Progenitor cell of endocrine pancreas (in vitro differentiated cells): ENCODE measurements around the gene TMC7. TPM values are rescaled to one million over a fixed set of nuclear protein-coding genes. Genes with fewer than 3 reads are reported as not detected.
"Not testable (repeated sequence)": the region's sequence is repeated elsewhere in the genome, so short reads cannot be mapped to it uniquely, and the experiment has no call there.

Experiments used
- DNase-seq: peaks from one replicate; pipeline ENCODE4 v3.0.0; 2021; ENCODE audit warnings: low spot score; ENCODE audit not compliant: unreplicated experiment
- H3K27ac Mint-ChIP-seq: 2 replicates; pipeline ENCODE4 v1.8.0; 2021; ENCODE audit warnings: mild to moderate bottlenecking, moderate library complexity, mixed read lengths
- H3K27me3 Mint-ChIP-seq: 2 replicates; pipeline ENCODE4 v1.8.0; 2021; ENCODE audit warnings: mixed read lengths
- H3K36me3 Mint-ChIP-seq: 2 replicates; pipeline ENCODE4 v1.8.0; 2022; ENCODE audit warnings: mixed read lengths; ENCODE audit not compliant: insufficient read depth
- H3K4me1 Mint-ChIP-seq: 2 replicates; pipeline ENCODE4 v1.8.0; 2021; ENCODE audit warnings: low read depth, mixed read lengths
- H3K4me3 Mint-ChIP-seq: 2 replicates; pipeline ENCODE4 v1.8.0; 2021; ENCODE audit warnings: low read depth, mild to moderate bottlenecking, moderate library complexity, mixed read lengths
- H3K9me3 Mint-ChIP-seq: 2 replicates; pipeline ENCODE4 v1.8.0; 2021; ENCODE audit warnings: low read depth, mixed read lengths
- CTCF ChIP-seq: fragments of 200-600 bp; sonication (generic); IDR thresholded peaks from one replicate; pipeline ENCODE4 v1.5.0; 2021; ENCODE audit warnings: antibody characterized with exemption, mild to moderate bottlenecking; ENCODE audit not compliant: unreplicated experiment
- total RNA-seq: library from RNA; stranded (reverse); gene quantifications from 2 replicates; pipeline ENCODE4 v1.2.1, GENCODE V29; 2021

TMC7 gene
- total RNA-seq, 1 donor from 2014 or later = 4.8 TPM

GRCh38 chr16:18953547-18953946, 30.2 kb upstream of the TMC7 start:
- no peaks in the 10 kb centered on the region for H3K36me3 Mint-ChIP-seq
- H3K27ac Mint-ChIP-seq = no peak overlapping the region
- peaks cover 2% of the 10 kb centered on the region for H3K4me1 Mint-ChIP-seq
- H3K4me3 Mint-ChIP-seq = no peak overlapping the region
- TF ChIP-seq CTCF = no peak
- peaks cover 3% of the 10 kb centered on the region for H3K27me3 Mint-ChIP-seq
- no peaks in the 10 kb centered on the region for H3K9me3 Mint-ChIP-seq
- DNase-seq = no peak

- not testable (repeated sequence) for H3K9me3 Mint-ChIP-seq, H3K27me3 Mint-ChIP-seq, DNase-seq, H3K36me3 Mint-ChIP-seq, H3K27ac Mint-ChIP-seq, H3K4me3 Mint-ChIP-seq, H3K4me1 Mint-ChIP-seq
These were observed 27.7 kb upstream of the TMC7 start for GRCh38 chr16:18955874-18956580.

GRCh38 chr16:18956658-18957241, 27.0 kb upstream of the TMC7 start:
- not testable (repeated sequence) for H3K36me3 Mint-ChIP-seq, H3K4me1 Mint-ChIP-seq, H3K27ac Mint-ChIP-seq, H3K27me3 Mint-ChIP-seq, H3K9me3 Mint-ChIP-seq, H3K4me3 Mint-ChIP-seq, DNase-seq

- peaks cover 12% of the 10 kb centered on the region for H3K27me3 Mint-ChIP-seq
- no peak for TF ChIP-seq CTCF
- no peaks in the 10 kb centered on the region for H3K36me3 Mint-ChIP-seq
- H3K9me3 Mint-ChIP-seq = no peaks in the 10 kb centered on the region
- DNase-seq = no peak
- peaks cover 7% of the 10 kb centered on the region for H3K4me1 Mint-ChIP-seq
- no peak overlapping the region for H3K4me3 Mint-ChIP-seq
- H3K27ac Mint-ChIP-seq = no peak overlapping the region
These were observed 25.1 kb upstream of the TMC7 start for GRCh38 chr16:18958621-18959029.

- TF ChIP-seq CTCF = no peak
- no peak overlapping the region for H3K4me3 Mint-ChIP-seq
- peaks cover 12% of the 10 kb centered on the region for H3K27me3 Mint-ChIP-seq
- no peaks in the 10 kb centered on the region for H3K36me3 Mint-ChIP-seq
- no peak for DNase-seq
- no peak overlapping the region for H3K27ac Mint-ChIP-seq
- H3K4me1 Mint-ChIP-seq = peaks cover 7% of the 10 kb centered on the region
- no peaks in the 10 kb centered on the region for H3K9me3 Mint-ChIP-seq
These were observed 24.7 kb upstream of the TMC7 start for GRCh38 chr16:18959031-18959505.

GRCh38 chr16:18965555-18965954, 18.2 kb upstream of the TMC7 start:
- H3K9me3 Mint-ChIP-seq = no peaks in the 10 kb centered on the region
- H3K27me3 Mint-ChIP-seq = peaks cover 12% of the 10 kb centered on the region
- no peak overlapping the region for H3K27ac Mint-ChIP-seq
- H3K36me3 Mint-ChIP-seq = no peaks in the 10 kb centered on the region
- H3K4me3 Mint-ChIP-seq = no peak overlapping the region
- DNase-seq = no peak
- H3K4me1 Mint-ChIP-seq = peaks cover 1% of the 10 kb centered on the region
- no peak for TF ChIP-seq CTCF
